ENCODE data around the gene TCERG1L.

The TCERG1L gene

DNA sequence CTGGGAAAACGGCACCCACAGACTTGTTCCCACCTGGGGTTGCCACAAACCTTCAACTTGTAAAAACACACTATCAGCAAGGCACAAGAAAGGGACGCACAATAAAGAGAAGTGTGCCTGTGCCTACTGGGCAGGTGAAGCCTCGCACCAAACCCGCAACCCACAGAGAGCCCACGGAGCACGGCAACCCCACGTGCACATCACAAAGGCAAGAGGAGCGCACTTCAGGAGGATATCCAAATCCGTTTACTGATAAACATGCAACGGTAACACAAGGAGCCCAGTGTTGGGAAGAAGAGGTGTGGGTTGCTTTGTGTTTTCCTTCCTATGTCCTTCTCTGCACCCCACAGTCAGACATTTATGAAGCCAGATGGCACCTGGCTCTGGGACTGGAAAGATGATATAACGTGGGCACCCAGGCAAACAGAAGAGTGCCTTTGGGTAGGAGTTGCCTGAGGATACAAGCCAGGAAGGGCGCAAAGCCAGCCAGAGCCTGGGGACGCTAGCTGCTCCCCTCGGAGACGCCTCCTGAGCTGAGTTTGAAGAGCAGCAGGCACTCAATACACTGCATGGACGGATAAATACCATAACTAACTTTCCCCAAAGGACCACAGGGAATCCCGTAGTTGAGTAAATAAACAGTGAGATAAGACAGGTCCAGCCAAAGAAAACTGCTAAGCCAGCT is 41.6 kb downstream of the TCERG1L start:
- no peak for DNase-seq

DNA sequence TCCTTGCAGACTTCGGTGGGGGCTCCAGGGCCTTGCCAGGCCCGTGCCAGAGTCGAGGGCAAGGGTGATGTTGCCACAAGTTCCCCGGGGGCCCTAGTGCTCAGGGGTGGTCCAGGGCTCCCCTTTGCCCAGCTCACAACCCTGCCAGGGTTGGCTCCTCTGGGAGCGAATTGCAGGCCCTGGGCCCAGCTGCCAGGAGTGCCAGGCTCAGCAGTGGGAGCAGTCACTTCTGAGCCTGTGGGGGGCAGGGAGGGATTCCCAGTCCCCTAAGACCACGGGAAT is 43.8 kb downstream of the TCERG1L start:
- no peak for DNase-seq

DNA sequence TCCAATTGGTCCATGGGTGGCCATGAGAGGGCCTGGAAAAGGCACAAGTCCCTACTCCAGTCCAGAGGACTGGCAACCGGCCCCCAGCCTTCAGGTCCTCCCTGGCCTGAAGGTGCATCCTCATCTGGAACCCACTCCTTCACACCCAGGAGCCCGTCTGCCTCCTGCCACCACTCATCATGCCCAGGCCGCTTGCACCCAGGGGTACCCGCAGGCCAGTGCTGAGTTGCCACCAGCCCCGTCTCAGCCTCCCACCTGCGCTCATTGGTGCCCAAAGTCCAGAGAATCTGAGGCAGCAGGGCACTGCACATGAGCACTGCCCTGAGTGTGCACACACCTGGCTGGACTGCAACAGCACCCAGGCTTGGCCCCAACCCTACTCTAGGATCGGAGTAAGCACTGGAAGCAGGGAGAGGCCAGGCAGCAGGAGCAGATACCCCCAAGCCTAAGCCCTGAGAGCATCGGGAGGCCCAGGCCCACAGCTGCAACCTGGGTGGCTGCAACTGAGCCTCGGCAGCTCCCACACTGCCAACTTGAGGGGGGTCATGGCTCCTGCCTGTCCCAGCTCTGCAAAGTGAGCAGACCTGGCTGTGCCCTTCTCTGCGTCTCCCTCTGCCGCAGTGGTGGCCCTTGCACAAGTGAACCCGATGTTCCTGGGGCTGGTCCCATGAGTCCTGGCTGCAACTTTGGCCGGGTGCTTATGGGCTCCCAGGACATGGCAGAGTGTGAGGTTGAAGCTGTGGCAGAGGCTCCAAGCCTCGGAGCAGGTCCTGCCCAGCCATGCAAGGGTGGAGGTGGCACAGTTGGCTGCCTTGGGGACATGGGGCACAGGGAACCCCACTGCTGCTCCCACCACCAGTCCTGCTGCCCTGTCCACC is 44.3 kb downstream of the TCERG1L start:
- no peak for DNase-seq

DNA sequence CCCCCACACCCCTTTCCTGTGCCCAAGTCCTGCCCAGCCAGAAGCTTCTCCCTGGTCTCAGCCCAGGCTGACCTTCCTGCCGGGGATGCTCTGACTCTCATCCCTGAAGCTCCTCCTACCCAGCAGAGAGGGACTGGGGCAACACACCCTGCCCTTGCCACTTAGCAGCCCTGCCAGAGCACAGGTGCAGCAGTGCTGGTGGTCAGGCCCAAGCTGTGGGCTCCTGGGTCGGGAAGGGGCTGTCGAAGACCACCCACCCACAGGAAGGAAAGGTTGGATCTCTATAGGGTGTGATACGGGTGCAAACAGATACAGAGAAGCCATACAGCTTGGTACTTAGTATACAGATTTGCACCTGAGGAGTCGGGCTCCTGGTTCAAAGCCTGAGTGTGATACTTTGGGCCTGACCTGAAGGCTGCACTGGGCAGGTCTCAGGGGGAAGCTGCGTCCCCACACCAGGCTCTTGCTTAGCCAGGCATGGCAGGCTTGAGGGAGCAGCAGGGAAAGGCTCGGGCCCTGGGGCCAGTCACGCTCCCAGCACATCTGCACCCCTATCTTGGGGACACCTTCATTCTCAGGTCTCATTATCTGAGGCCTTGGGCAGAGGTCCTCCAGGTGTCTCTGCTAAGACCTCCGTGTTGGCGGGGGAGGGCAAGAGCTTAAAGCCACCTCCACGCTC is 47.3 kb downstream of the TCERG1L start:
- DNase-seq = no peak

DNA sequence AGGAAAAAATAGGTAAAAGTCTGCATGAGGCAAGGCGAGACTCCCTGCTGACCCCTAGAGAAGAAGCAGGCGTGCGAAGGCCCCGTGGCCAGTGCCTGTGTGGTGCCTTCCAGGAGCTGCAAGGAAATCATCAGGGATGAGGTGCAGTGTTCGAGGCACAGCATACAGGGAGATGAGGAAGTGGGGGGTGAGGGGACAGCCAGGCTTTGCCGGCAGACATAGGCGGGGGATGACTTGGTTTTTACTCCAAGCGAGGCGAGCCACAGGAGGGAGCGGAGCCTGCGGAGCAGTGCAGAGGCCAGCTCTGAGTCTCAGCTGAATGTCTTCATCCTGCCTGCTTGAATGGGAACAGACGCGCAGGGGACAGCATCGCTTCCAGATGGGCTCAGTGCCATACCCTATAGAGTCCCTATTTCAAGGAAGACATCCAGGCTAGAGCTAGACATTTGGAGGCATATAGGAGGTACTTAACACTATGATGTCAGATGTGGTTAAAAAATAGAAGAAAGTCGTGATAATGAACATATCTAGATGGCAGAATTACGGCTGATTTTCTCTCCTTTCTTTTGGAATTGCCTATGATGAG is 49.5 kb downstream of the TCERG1L start:
- no peak for DNase-seq

DNA sequence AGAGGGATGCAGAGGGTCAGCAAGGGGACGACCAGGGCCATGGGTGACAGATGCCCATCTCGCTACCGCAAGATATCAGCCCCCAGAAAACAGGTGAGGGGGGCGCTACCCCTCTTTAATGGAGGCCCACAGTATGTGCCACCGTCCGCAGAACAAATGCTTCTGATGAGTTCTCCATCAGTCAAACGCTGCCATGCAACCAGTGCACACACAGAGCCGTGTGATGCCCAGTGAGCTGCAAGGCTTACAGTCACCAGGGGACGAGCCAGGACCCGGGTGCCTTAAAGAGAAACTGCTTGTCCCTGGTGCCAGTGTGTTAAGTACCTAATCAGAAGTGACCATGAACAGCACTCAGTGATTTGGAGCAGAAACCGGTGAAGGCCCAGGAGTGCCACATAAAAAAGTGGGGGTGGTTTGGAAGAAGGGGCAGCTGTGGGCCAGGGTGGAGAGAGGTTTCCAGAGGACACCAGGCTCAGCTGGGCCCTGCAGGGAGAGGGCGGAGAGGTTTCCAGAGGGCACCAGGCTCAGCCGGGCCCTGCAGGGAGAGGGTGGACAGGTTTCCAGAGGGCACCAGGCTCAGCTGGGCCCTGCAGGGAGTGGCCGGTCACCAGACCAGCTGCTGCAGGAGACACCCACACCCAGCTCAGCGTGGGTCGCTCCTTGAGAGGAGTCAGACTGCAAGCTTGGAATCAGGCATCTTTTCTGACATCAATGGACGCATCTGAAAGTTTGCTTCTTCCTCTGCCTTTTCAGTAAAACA is 50.9 kb downstream of the TCERG1L start:
- DNase-seq = no peak

DNA sequence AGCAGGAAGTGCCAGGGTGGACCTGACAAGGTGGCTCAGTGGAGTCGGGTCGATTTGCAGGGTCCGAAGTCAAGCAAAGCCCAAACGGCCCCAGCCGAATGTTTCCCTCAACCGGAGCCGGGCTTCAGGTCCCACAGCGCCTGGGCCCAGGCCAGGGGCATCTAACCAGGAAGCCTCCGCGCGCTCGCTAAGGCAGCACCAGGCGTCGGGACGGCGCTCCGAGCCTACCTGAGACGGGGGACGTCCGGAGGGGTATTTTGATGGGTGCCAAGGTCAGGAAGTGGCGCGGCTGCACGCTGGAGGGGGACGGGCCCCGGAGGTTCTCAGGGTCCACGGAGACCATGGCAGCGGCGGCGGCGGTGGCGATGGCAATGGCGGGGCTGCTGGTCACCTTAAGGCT is 51.5 kb downstream of the TCERG1L start:
- no peak for DNase-seq

DNA sequence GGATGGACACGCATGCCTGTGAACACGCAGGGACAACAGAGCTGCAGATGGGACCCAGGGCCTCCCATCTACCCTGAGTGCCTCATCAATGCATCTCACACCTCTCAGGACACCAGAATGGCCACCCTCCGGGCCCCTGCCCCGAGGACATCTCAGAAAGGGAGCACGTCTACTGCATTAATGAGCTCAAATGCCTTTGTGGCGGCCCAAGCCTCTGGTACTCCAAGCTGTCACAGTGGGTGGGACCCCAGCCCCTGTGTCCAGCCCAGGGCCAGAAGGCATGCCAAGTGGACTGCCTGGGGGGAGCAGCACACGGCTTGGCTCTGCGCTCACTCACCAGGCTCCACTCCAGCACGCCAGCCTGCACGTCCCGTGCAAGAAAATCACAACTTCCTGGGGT is 52.0 kb downstream of the TCERG1L start:
- no peak for DNase-seq

DNA sequence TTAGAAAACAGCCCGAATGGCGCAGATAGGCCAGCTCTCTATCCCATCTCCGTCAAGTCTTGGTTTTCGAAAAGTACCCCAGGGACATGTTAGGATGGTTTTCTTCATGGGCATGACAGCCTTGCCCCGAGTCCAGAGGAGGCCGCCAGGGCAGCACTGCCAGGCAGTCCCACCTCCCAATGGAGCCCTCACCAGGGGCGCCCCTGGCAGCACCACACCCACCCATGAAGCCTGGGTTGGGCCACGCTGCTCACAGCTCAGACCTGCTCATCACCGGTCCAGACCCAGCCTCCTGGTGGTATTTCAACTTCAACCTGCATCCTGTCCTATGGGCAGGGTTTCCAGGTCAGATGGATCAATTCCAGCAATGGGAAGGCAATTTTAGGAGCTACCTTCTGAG is 53.3 kb downstream of the TCERG1L start:
- DNase-seq = no peak

DNA sequence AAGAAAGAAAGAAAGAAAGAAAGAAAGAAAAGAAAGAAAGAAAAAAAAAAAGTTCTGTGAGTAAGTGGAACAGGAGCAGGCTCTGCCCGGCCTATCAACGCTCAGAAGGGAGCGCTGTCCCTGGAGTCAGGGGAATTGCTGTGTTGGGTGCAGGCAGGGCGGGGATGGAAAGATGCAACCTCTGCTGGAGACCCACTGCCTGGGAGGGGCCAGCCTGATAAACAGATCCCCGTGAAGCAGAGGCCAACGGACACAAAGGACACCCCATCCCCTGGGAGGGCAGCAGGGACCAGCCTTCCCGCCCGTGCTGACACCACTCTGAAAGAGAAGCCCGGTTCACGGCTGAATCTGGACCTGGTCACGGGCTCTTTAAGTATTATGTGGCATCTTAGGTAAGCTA is 54.5 kb downstream of the TCERG1L start:
- DNase-seq = no peak

DNA sequence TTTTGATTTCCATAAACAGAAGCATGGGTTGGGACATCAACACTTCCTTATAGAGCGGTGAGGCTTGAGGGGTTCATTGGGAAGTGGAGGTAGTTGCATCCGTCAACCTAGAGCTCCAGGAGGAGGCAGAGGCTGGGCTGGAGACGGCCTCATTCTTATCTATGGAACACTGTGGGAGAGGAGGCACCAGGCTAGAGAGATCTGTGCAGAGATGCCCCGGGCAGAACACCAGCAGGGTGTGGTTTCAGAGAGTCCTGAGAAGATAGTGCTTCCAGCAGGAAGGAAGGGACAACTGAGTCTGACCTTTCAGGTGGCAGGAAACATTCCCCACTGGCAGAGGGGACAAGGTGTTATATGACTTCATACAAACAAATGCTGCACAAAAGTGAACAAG is 56.7 kb downstream of the TCERG1L start:
- DNase-seq = no peak

DNA sequence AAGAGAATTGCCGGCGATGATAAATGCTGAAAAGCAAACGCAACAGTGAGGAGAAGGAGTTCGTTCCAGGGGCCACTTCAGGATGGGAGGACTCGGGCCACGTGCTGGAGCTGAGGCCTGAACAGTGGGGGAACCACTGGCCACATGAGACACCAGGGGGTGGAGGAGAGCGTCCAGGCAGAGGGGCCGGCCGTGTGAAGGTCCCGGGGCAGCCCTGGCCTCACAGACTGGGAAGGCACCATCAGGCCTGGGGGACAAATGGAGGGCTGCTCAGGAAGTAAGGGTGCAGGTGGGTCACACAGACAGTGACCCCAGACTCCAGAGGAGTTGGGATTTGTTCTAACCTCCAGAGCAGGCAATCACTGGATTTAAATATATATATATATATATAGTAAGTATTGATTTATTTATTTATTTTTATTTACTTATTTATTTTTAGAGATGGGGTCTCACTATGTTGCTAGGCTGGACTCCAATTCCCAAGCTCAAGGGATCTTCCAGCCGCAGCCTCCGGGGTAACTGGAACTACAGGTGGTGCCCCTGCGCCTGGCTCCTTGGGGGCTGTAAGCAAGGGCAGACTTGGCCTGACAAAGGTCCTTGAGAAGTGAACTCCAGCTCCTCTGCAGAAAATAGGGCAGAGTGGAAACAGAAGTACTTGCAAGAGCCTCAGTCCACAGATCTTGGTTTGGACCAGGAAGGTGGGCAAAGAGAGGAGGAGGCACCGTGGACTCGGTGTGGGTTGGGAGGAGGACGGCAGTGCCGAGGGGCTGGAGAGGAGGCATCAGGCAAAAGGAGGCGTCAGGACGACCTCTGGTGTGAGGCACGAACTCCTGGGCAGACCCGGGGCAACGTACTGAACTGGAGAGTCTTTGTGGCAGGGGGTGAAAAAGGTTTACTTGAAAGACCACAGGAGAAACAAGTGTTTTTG is 57.3 kb downstream of the TCERG1L start:
- DNase-seq = no peak

DNA sequence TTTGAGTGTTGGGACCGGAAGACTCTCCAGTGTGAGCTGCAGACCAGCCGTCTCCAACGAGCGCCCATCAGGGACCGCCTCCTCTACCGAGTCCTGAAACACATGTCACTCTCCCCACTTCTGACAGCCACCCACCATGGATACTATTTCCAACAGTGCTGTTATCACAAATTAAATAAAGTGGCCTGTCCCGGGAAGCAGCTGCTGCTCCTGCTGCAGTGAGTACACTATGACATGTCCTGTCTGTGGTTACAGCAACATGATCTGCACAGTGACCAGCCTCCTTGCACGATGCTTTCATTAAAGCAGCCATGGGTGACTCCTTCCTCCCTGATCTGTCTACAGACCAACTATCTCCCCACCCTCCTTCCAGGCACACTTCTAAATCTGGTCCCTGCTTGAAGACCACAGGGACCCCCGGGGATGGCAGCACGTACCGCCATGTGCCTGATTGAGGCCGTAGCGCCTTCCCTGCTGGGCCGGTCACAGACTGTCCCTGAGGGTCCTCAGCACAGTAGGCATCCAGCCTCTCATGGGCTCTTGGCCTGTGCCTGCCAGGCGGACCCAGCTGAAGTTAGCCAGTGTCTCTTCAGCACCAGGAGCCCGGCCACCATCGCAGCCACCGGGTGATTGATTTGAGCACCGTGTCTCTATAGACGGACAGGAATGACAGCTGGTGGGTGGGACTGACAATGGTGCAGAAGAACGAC is 58.8 kb downstream of the TCERG1L start:
- no peak for DNase-seq

DNA sequence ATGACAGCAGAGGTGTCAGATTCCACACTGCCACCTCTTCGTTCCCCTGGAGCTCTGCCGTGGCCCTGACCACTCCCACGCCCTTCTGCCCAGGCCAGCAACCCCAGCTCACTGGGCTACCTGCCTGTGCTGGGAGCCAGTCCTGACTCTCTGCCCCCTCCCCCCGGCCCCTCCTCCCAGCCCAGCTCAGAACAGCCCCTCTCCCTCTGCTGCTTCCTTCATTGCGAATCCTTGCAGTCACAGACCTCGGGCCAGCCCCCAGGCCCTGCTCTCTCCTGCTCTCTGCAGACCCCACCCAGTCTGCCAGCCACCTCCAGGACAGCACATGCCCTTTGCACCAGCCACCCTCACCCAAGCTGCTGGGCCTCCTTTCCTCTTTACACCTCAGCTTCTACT is 60.4 kb downstream of the TCERG1L start:
- DNase-seq = no peak

DNA sequence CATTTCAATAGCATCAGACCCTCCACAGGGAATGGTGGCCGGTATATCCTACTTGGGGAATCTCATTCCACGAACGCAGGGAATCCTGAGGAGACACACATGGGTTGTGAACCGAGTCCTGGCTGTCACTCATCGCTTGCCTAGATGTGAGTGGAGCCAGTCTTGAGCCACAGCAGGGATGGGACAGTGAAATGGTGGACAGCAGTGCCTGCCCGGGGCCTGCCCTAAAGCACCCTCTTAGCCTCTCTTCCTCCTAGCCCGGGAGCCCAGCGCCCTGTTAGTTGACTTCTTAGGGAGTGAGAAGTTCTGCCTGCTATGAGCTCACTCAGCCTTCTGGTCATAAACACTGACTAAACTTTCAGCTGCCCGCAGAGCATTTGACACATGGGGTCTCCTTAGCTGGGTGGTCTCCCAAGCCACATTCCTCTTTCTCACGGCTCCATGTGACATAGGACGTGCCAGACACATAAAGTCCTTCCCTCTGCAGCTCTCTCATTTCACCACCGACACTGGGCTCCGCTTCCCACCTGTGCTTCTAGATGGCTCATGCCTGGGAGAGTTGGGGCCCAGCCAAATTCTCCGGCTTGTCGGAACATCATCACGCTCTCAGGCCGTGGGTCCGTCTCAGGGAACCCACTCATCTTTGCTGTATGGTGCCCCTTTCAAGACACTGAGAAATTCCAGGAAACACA is 60.9 kb downstream of the TCERG1L start:
- DNase-seq = no peak

DNA sequence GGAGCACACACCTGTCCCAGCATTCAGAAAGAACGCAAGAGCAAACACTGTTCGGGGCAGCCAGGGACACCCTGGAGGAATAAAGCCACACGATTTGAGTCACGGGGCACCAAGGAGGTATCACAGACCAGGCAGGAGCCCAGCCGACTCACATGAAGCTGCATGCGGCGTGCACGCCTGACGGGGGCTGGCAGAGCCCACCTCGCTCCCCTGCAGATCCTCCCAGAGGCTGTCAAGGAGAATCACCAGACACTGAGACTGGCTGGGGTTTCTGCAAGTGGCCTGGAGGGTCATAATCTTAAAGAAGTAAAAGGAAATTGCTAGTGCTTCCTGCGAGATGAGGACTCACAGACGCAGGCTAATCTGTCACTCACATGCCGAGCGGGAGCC is 61.6 kb downstream of the TCERG1L start:
- DNase-seq = no peak

DNA sequence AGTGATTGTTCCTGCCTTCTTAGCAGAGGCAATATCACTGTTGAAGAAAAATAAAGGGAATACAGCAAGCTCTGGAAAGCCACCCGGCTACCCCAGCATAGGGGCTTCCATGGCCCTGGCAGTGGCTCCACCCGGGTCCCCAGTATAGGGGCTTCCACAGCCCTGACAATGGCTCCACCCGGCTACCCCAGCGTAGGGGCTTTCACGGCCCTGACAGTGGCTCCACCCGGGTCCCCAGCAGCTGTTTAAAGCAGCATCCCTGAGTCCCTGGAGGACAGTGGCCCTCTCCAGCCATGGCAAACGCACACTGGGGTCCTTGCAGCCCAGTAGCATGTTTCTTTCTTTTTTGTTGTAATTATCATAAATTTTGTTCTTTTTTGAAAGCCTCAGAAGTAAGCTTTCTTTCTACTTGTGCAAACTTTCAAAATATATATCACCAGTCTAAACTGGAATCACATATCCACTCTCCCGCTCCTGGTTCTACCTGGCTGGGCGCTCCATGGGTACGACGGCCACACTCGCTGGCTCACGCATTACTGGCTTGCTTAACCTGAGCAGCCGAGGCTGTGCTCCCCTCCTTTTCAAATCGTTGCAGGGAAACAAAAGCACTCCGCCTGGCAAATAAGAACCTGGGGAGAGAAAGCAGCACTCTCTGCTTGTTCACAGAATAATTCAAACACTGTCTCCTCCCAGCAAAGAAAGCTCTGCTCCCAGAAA is 62.1 kb downstream of the TCERG1L start:
- no peak for DNase-seq

DNA sequence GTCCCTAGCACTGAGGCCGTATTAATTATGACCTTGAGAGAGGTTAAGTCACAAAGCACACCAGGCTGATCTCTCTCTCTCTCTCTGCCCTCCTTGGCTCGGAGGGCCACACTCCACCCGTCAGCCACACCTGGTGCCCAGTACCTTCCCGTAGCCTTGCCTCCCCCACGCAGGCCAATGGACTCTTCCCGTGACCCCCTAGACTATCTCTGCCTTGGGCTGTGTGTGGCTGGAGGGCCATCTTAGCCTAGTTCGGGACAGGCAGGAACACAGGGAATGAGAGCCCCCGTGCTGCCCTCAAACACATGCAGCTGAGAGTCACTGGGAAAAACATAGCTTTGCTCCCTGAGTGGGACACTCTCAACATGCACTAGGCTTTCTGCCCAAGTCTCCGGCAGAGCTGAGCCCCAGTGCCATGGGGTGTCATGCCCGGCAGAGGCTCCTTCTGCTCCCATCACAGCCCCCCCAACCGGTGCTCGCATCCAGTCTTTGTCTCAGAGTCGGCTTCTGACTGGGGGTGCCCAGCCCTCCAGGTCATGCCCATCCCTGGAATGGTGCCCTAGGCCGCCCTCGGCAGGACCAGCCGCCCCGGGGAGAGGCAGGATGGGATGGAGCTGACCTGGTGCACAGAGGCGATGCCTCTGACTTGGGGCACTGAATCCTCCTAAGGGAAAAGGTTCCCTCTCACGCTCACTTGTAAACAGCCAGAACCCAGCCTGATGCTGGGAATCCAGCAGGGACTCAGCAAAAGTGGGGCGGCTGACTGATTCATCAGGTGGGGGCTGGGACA is 63.0 kb downstream of the TCERG1L start:
- no peak for DNase-seq

DNA sequence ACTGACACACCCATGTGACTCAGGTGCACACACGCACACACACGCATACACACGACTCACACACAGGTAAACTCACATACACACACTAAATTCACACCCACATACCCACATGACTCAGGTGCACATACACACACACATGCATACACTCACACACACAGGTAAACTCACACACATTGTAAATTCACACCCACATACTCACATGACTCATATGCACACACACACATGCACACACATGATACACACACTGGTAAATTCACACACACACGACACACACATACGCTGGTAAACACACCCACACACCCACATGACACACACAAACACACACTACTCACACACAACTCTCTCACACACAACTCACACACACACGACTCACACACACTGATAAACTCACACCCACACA is 63.6 kb downstream of the TCERG1L start:
- no peak for DNase-seq
